Measurements from ENCODE around the gene MAPKAPK3.
A peak's percentile ranks its signal among the peaks of the same experiment; 100 is the strongest.

The MAPKAPK3 gene

GRCh38 chr3:50609071-50609762, 7.7 kb upstream of the MAPKAPK3 start:
- DNase-seq (ENCODE audit: low read depth): no peak

DNA sequence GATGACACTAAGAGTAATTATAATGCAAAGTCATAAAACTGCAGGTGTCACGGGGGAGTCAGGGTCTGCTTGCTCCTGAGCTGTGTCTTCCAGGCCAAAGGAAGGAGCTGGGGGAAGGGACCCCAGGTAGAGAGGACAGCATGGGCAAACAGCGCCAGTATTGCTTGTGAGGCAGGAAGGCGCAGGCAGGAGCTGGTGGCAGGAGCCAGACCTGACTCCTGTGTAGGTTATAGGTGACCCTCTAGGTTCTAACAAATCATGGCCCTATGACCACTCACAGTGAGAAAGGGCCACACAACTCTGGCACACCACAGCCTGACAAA, 7.2 kb upstream of the MAPKAPK3 start:
- no peak for DNase-seq (ENCODE audit: low read depth)

DNA sequence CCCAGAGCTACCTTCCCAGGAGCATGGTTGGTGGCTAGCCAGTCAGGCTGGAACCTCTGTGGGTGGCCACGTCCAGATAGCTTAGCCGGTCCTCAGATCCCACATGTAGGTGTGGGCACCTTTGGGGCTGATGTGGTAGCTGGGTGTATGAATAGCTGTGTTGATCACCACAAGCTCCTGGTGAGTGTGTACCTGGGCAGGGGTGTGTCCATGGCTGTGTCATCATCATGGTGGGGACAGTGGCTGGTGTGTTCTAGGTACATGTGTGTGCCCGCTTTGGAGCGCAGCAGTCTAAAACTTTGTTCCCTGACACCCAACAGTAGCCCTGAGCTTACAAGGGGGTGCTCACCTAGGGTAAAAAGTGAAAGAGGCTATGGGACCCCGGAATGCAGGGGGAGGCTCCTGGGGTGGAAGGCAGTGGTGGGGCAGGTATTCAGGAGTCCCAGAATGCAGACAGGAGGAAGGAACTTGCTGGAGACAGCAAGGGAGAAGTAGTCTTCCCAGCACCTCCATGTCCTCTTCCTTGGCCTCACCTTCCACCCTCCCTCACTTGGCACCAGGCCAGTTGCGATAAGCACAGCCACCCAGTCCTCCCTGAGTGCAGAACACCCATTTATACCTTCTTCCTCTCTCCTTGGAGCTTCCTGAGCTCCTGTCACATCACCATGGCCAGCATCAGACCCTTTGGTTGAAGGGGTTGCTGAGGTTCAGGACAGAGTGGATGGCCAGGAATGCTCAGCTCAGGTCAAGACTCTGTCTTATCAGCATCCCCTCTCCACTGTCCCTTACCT, 6.6 kb upstream of the MAPKAPK3 start:
- DNase-seq (ENCODE audit: low read depth): no peak

- no peak for DNase-seq (ENCODE audit: low read depth)
These were observed 5.9 kb upstream of the MAPKAPK3 start for GRCh38 chr3:50610992-50611463.

- peak; percentile 91 for DNase-seq (ENCODE audit: low read depth)
These were observed 5.3 kb upstream of the MAPKAPK3 start, which contains the start of gene CISH for GRCh38 chr3:50611464-50612233. Gene CISH (minus strand): TSS chr3:50611774. CDS start chr3:50611650, 124 bp downstream.

GRCh38 chr3:50612234-50612882, 4.6 kb upstream of the MAPKAPK3 start:
- DNase-seq (ENCODE audit: low read depth): no peak

- DNase-seq (ENCODE audit: low read depth): no peak
These were observed 3.7 kb upstream of the MAPKAPK3 start for GRCh38 chr3:50612970-50613846.

GRCh38 chr3:50615190-50615589, 1.8 kb upstream of the MAPKAPK3 start:
- DNase-seq (ENCODE audit: low read depth): no peak

DNA sequence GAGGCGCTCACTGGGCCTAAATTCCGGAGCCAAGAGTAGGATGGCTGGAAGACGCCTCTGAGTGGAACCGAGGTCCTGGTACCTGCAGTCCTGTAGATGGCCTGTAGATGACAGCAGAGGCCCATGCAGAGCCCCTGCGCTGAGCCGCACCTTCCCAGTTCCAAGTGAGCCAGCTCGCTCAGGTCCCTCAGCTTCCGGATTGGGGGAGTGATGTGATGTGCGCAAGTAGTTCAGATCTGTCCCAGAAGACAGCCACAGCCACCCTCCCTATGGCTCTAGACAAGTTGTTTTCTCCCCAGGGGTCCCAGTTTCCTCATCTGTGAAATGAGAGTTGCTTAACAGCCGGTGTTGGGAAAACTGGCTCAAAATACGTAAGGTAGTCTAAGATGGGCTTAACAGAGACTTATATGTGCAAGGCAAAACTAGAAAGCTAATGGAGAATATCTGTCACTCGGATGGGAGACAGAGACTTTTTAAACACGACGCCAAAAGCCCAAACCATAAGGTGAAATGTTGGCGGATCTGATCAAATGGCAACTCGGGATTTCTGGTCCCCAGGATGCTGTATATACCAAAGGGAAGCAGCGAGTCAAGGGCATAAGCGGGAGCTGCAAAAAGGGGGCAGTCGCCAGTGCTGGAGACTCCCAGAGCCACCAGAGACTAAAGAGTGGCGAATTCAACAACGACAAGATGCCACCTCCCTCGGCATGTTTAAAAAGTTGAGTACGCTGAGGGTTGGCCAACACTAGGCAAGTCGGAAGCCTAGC, 765 bp upstream of the MAPKAPK3 start:
- peak; percentile 67 for DNase-seq (ENCODE audit: low read depth)

GRCh38 chr3:50616770-50617095, 218 bp upstream of the MAPKAPK3 start:
- peak; percentile 90 for DNase-seq (ENCODE audit: low read depth)

GRCh38 chr3:50617911-50618481, 1.0 kb downstream of the MAPKAPK3 start:
- DNase-seq (ENCODE audit: low read depth): no peak

DNA sequence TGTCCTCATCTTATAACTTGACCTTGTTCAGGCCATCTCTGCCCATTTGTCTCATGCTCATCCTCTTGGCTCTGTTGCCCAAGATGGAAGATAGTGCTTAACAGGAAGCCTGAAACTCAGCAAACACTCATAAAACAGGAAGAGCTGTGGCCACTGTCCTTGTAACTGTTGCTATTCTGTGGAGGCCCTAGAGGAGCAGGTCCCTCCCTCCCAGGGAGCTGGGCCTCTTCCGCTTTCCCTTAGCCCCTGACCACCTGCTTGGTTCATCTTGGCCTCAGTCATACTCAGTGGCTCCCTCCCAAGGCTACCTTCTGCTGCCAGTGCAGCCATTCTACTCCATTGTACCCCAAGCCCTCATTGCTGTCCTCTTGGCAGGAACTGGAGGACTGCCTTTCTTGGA, 3.5 kb downstream of the MAPKAPK3 start:
- DNase-seq (ENCODE audit: low read depth): no peak

GRCh38 chr3:50620820-50621219, 3.9 kb downstream of the MAPKAPK3 start:
- DNase-seq (ENCODE audit: low read depth): no peak

GRCh38 chr3:50622881-50623280, 5.9 kb downstream of the MAPKAPK3 start:
- no peak for DNase-seq (ENCODE audit: low read depth)

- DNase-seq (ENCODE audit: low read depth): no peak
These were observed 7.0 kb downstream of the MAPKAPK3 start for GRCh38 chr3:50623840-50624474.

DNA sequence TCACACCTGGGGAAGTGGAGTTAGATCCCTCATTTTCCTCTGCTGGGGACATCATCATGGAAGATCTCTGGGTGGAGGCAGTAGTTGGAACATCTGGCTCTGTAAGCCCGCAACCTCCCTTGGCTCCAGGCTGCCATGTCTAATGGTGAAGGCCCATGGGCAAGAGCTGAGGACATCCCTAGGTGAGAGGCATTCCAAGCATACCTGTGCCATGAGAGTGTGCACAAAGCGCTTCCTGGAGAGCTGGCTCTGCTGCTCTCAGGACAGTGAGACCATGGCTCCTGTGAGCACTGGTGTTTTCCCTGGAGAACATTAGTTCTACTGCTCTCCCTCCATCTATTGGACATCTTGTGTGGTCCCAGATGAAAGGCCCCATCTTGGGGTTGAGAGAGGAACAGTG, 7.7 kb downstream of the MAPKAPK3 start:
- DNase-seq (ENCODE audit: low read depth): no peak

GRCh38 chr3:50625231-50626182, 8.6 kb downstream of the MAPKAPK3 start:
- DNase-seq (ENCODE audit: low read depth): no peak

- no peak for DNase-seq (ENCODE audit: low read depth)
These were observed 9.4 kb downstream of the MAPKAPK3 start for GRCh38 chr3:50626401-50626800.
